MCF 10A (cell line): ENCODE results near the gene ALPG. TPM values are rescaled to one million over a fixed set of nuclear protein-coding genes. Genes with fewer than 3 reads are reported as not detected.
"Not testable (repeated sequence)": the region's sequence is repeated elsewhere in the genome, so short reads cannot be mapped to it uniquely, and the experiment has no call there.

ENCODE experiments used
- BruUV-seq: library from RNA; stranded (reverse); fragments of 400-500 nt; replicated peaks from 2 replicates; lab custom pipeline; 2021; lab: Mats Ljungman, UMichigan
- CTCF ChIA-PET: fragments of 300-600 bp; sonication (Branson Sonifier 250); formaldehyde crosslinking; extraction: SDS; loops from one replicate; lab custom pipeline; 2021; ENCODE audit warnings: antibody characterized with exemption, inconsistent platforms; lab: Yijun Ruan, JAX
- POLR2A ChIA-PET: fragments of 300-600, 350-650 bp; sonication (Branson Sonifier 250); formaldehyde crosslinking; extraction: SDS; loops from one replicate; lab custom pipeline; 2020; ENCODE audit warnings: antibody characterized with exemption, inconsistent platforms; lab: Yijun Ruan, JAX
- DNase-seq: peaks from one replicate; pipeline ENCODE4 v3.0.0-alpha.2; 2018; ENCODE audit not compliant: unreplicated experiment
- H3K27ac Mint-ChIP-seq: one replicate; pipeline ENCODE4 v1.8.0; 2022; ENCODE audit warnings: mild to moderate bottlenecking, low read depth, mixed read lengths; ENCODE audit not compliant: unreplicated experiment
- H3K27me3 Mint-ChIP-seq: one replicate; pipeline ENCODE4 v1.8.0; 2022; ENCODE audit warnings: mixed read lengths; ENCODE audit not compliant: insufficient read depth, unreplicated experiment
- H3K36me3 Mint-ChIP-seq: one replicate; pipeline ENCODE4 v1.8.0; 2022; ENCODE audit warnings: mild to moderate bottlenecking, moderate library complexity, mixed read lengths; ENCODE audit not compliant: insufficient read depth, unreplicated experiment
- H3K4me1 Mint-ChIP-seq: one replicate; pipeline ENCODE4 v1.8.0; 2022; ENCODE audit warnings: mixed read lengths; ENCODE audit not compliant: insufficient read depth, unreplicated experiment
- H3K4me3 Mint-ChIP-seq: one replicate; pipeline ENCODE4 v1.8.0; 2022; ENCODE audit warnings: mild to moderate bottlenecking, moderate library complexity, mixed read lengths; ENCODE audit not compliant: unreplicated experiment
- H3K9me3 Mint-ChIP-seq: one replicate; pipeline ENCODE4 v1.8.0; 2022; ENCODE audit warnings: mixed read lengths; ENCODE audit not compliant: unreplicated experiment
- intact Hi-C: fragments of 100-400 bp; cut with micrococcal nuclease; formaldehyde crosslinking; loops from 2 replicates; pipeline ENCODE4 v1.14.1; 2022
- total RNA-seq: library from RNA; stranded (reverse); gene quantifications from 2 replicates; pipeline ENCODE4 v1.2.3, GENCODE V29; 2022
- TF ChIP-seq, protein P1 (sequence below): fragments of 200-600 bp; IDR thresholded peaks from one replicate; pipeline ENCODE4 v1.8.0; 2022; ENCODE audit warnings: antibody characterized with exemption, mild to moderate bottlenecking; ENCODE audit not compliant: unreplicated experiment

Gene ALPG
- total RNA-seq, 1 experiment from 2014 or later, result not detected

DNA sequence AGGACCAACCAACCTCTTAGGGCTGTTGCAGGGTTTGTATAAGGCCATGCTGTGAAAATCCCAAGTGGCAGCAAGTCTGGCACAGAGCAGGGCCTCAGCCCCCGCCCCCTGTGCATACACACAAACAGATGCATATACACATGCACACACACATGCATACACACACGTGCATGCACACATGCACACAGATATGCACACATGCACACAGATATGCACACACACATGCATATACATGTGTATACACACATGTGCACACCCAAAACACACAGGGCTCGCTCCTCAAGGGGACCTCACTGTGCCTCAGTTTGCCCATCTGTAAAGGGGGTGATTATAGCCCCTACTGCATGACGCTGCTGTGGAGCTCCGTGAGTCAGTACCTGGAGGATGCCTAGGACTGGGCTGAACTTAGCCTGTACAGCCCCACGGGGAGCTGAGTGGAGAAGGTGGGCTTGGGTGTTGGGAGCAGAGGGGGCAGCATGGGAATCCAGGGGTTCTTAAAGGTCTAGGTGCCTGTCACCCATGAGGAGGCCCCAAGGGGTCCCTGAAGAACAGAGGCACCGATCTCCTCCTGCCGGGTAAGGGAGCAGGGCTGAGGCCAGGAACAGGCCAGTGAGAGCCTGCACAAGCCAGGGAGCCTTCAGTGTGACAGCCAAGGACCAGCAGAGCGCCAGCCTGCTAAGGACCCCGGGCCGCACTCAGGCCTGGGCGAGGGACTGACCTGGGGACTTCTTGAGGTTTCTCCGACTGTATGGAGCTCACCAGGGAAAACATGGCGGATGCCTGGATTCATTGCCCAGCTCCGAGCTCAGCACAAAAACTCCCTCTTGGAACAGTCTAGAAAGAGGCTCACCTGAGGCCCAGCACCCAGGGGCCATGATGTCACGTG lies 25.3 kb downstream of the ALPG start:
- ChIA-PET CTCF (interaction anchor here (0.6 to 0.9 kb wide), 2 partner anchors 524 to 541 kb away, joined by 3 to 4 read pairs; no protein-coding TSS in a partner anchor), POLR2A (no interaction called here)
- Mint-ChIP-seq H3K4me3 (no peak overlapping the region), H3K4me1 (no peaks in the 10 kb centered on the region), H3K36me3 (no peaks in the 10 kb centered on the region), H3K27ac (no peak overlapping the region), H3K9me3 (no peaks in the 10 kb centered on the region), H3K27me3 (peaks cover 10% of the 10 kb centered on the region)
- intact Hi-C loops, result no loop called here
- DNase-seq, result no peak
- TF ChIP-seq, protein P1, sequence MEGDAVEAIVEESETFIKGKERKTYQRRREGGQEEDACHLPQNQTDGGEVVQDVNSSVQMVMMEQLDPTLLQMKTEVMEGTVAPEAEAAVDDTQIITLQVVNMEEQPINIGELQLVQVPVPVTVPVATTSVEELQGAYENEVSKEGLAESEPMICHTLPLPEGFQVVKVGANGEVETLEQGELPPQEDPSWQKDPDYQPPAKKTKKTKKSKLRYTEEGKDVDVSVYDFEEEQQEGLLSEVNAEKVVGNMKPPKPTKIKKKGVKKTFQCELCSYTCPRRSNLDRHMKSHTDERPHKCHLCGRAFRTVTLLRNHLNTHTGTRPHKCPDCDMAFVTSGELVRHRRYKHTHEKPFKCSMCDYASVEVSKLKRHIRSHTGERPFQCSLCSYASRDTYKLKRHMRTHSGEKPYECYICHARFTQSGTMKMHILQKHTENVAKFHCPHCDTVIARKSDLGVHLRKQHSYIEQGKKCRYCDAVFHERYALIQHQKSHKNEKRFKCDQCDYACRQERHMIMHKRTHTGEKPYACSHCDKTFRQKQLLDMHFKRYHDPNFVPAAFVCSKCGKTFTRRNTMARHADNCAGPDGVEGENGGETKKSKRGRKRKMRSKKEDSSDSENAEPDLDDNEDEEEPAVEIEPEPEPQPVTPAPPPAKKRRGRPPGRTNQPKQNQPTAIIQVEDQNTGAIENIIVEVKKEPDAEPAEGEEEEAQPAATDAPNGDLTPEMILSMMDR, result no peak
- BruUV-seq, result no TSS peak

- Mint-ChIP-seq H3K4me1 (no peaks in the 10 kb centered on the region), H3K4me3 (no peak overlapping the region), H3K27ac (no peak overlapping the region), H3K9me3 (no peaks in the 10 kb centered on the region), H3K27me3 (peaks cover 10% of the 10 kb centered on the region), H3K36me3 (no peaks in the 10 kb centered on the region)
- no peak for DNase-seq
- POLR2A ChIA-PET, result no interaction called here
- TF ChIP-seq, protein P1, result no peak
- intact Hi-C loops, result no loop called here
- CTCF ChIA-PET, result interaction anchor here (0.9 kb wide), 1 partner anchor 525 kb away, joined by 4 read pairs; no protein-coding TSS in a partner anchor
- BruUV-seq, result no TSS peak
Observed at GRCh38 chr2:232432598-232433184, 26.0 kb downstream of the ALPG start.

DNA sequence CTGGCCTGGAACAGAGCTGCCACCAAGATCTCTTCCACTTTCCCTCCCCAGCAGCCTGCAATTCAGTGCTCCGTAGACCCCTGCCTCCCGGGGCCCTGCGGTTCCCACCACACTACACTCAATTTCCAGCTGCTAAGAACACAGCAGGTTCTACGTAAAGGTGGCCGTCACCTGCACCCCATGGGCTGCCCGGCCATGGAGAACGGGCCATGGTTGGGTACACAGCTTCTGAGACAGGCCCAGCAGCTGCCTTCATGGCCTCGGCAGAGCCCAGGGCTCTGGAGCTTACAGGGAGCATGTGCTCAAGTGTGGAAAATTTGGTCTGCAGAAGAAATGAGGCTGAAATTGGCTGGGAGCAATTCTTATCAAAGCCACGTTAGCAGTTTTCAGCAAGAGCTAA lies 27.0 kb downstream of the ALPG start:
- H3K4me3 Mint-ChIP-seq, BruUV-seq, intact Hi-C loops, H3K4me1 Mint-ChIP-seq, CTCF ChIA-PET, H3K9me3 Mint-ChIP-seq, POLR2A ChIA-PET, H3K27ac Mint-ChIP-seq, H3K36me3 Mint-ChIP-seq, DNase-seq: not testable (repeated sequence)
- H3K27me3 Mint-ChIP-seq, result peaks cover 10% of the 10 kb centered on the region

GRCh38 chr2:232434091-232434490 lies 27.4 kb downstream of the ALPG start:
- no TSS peak for BruUV-seq
- Mint-ChIP-seq H3K27me3 (peaks cover 10% of the 10 kb centered on the region), H3K4me1 (no peaks in the 10 kb centered on the region), H3K27ac (no peak overlapping the region), H3K36me3 (no peaks in the 10 kb centered on the region), H3K4me3 (no peak overlapping the region), H3K9me3 (no peaks in the 10 kb centered on the region)
- TF ChIP-seq, protein P1, result no peak
- POLR2A ChIA-PET, result interaction anchor here (0.5 kb wide), 1 partner anchor 191 kb away, joined by 3 read pairs; no protein-coding TSS in a partner anchor
- CTCF ChIA-PET, result no interaction called here
- intact Hi-C loops, result no loop called here
- no peak for DNase-seq
